Gastrocnemius medialis (tissue), 4 donors: ENCODE data around the gene LDB3. TPM values are rescaled to one million over a fixed set of nuclear protein-coding genes. Genes with fewer than 3 reads are reported as not detected.

ENCODE experiments used
- ATAC-seq, 2 donors: fragments of 150-250 bp; one replicate each; pipeline ENCODE4 v1.9.1; 2016
- DNase-seq, 2 donors: peaks; one replicate each; pipeline ENCODE4 v3.0.0-alpha.2; 2019
- H3K27ac ChIP-seq, 4 donors: fragments of 200-600 bp; sonication (generic); 1 replicate in 1 of 4; 2 replicates in 3 of 4; pipeline ENCODE4 v1.5.1; 2016 to 2018; ENCODE audit warnings: mild to moderate bottlenecking in 2 of 4, moderate library complexity in 1 of 4
- H3K27me3 ChIP-seq, 3 donors: fragments of 200-600 bp; sonication (generic) in 2 of 3; 1 replicate in 1 of 3; 2 replicates in 2 of 3; pipeline versions ENCODE4 v1.5.1 to v1.6.0; 2016 to 2019; ENCODE audit warnings: mild to moderate bottlenecking in 1 of 3, moderate library complexity in 1 of 3
- H3K36me3 ChIP-seq, 2 donors: fragments of 200-600 bp; sonication (generic) in 1 of 2; one replicate each; pipeline ENCODE4 v1.5.1; 2017 to 2018
- H3K4me1 ChIP-seq, 2 donors: fragments of 200-600 bp; sonication (generic) in 1 of 2; one replicate each; pipeline ENCODE4 v1.5.1; 2016 to 2017; ENCODE audit warnings: mild to moderate bottlenecking in 2 of 2
- H3K4me3 ChIP-seq, 4 donors: fragments of 200-600 bp; sonication (generic) in 3 of 4; 1 replicate in 1 of 4; 2 replicates in 3 of 4; pipeline ENCODE4 v1.5.1; 2016 to 2019; ENCODE audit warnings: mild to moderate bottlenecking in 2 of 4
- H3K9me3 ChIP-seq, 3 donors: fragments of 200-600 bp; sonication (generic) in 2 of 3; 1 replicate in 1 of 3; 2 replicates in 2 of 3; pipeline ENCODE4 v1.5.1; 2016 to 2019
- CTCF ChIP-seq, 5 experiments: fragments of 450-650 bp in 3 of 5; fragments of 200-600 bp in 2 of 5; sonication (generic) in 2 of 5; IDR thresholded peaks in 4 of 5; conservative IDR thresholded peaks in 1 of 5; 1 replicate in 4 of 5; 2 replicates in 1 of 5; pipeline ENCODE4 v1.5.1; 2016 to 2019; ENCODE audit warnings: antibody characterized with exemption in 5 of 5, mild to moderate bottlenecking in 3 of 5, moderate library complexity in 3 of 5
- POLR2A ChIP-seq, 2 donors: fragments of 450-650 bp; IDR thresholded peaks; one replicate each; pipeline ENCODE4 v1.6.1; 2017; ENCODE audit warnings: antibody characterized with exemption in 2 of 2, mild to moderate bottlenecking in 2 of 2, moderate library complexity in 2 of 2
- in situ Hi-C, 4 donors: fragments of 200-750 bp; cut with MboI; loops; one replicate each; pipeline versions ENCODE4 v1.15.0 to v1.8.0; 2017; ENCODE audit warnings: low sequenced_read_pairs in 4 of 4
- intact Hi-C: fragments of 100-400 bp; cut with DNase I; formaldehyde crosslinking; loops from one replicate; pipeline ENCODE4 v1.15.1; 2023; ENCODE audit warnings: low total_unique reads
- total RNA-seq, 4 donors: library from RNA; depleted of rRNA; stranded (reverse); fragments of >200 nt; gene quantifications; one replicate each; pipeline versions ENCODE4 v1.1.0 to v1.2.3, GENCODE V29; 2016

Gene LDB3
- total RNA-seq, 4 donors from 2014 or later = 164 to 305 (median 227) TPM

GRCh38 chr10:86670290-86670811 is 2.0 kb downstream of the LDB3 start:
- peaks cover 88 to 97% of the 10 kb centered on the region in 2 donors for H3K4me1 ChIP-seq
- in situ Hi-C loops = loop anchor here in 1 of 4 donors (10.0 kb wide), 1 partner anchor 146 kb away; the partner anchor contains the start of gene WAPL
- no peaks in the 10 kb centered on the region for H3K36me3 ChIP-seq
- peak overlapping the region; percentile 51 to 79 (median 69) for H3K4me3 ChIP-seq
- intact Hi-C loops = loop anchor here (5.0 kb wide), 1 partner anchor 138 kb away; no protein-coding TSS in a partner anchor
- no peaks in the 10 kb centered on the region for H3K27me3 ChIP-seq
- peak overlapping the region; percentile 98 to 100 (median 99) for H3K27ac ChIP-seq
- TF ChIP-seq POLR2A (IDR thresholded peaks at IDR 0.05) (peak; percentile 18 to 72), CTCF (IDR thresholded peaks at IDR 0.05 in 4 of 5, conservative IDR thresholded peaks at IDR 0.05 in 1 of 5) (peak in 1 of 5 experiments; percentile 24)
- DNase-seq = peak; percentile 54 to 86
- H3K9me3 ChIP-seq = no peaks in the 10 kb centered on the region
- peak; percentile 10 to 30 for ATAC-seq

GRCh38 chr10:86670876-86671275 is 2.6 kb downstream of the LDB3 start:
- peak overlapping the region; percentile 98 to 100 (median 99) for H3K27ac ChIP-seq
- TF ChIP-seq POLR2A (IDR thresholded peaks at IDR 0.05) (no peak), CTCF (IDR thresholded peaks at IDR 0.05 in 4 of 5, conservative IDR thresholded peaks at IDR 0.05 in 1 of 5) (no peak)
- intact Hi-C loops (loop anchor here (5.0 kb wide), 1 partner anchor 139 kb away; no protein-coding TSS in a partner anchor), in situ Hi-C loops (loop anchor here in 1 of 4 donors (10.0 kb wide), 1 partner anchor 146 kb away; the partner anchor contains the start of gene WAPL)
- peak overlapping the region; percentile 51 to 79 (median 69) for H3K4me3 ChIP-seq
- ATAC-seq = no peak
- H3K27me3 ChIP-seq = no peaks in the 10 kb centered on the region
- no peak for DNase-seq
- H3K9me3 ChIP-seq = no peaks in the 10 kb centered on the region
- peaks cover 89 to 97% of the 10 kb centered on the region in 2 donors for H3K4me1 ChIP-seq
- H3K36me3 ChIP-seq = no peaks in the 10 kb centered on the region

GRCh38 chr10:86671419-86671818 is 3.1 kb downstream of the LDB3 start:
- TF ChIP-seq CTCF (IDR thresholded peaks at IDR 0.05 in 4 of 5, conservative IDR thresholded peaks at IDR 0.05 in 1 of 5) (no peak), POLR2A (IDR thresholded peaks at IDR 0.05) (peak; percentile 30 to 45)
- Histone ChIP-seq H3K27me3 (no peaks in the 10 kb centered on the region), H3K4me1 (peaks cover 89 to 97% of the 10 kb centered on the region in 2 donors), H3K27ac (peak overlapping the region; percentile 98 to 100 (median 99)), H3K36me3 (no peaks in the 10 kb centered on the region), H3K9me3 (no peaks in the 10 kb centered on the region), H3K4me3 (peak overlapping the region; percentile 51 to 79 (median 69))
- intact Hi-C loops = loop anchor here (5.0 kb wide), 1 partner anchor 139 kb away; no protein-coding TSS in a partner anchor
- ATAC-seq = peak in 1 of 2 donors; percentile 4
- DNase-seq = peak; percentile 63 to 80
- in situ Hi-C loops = loop anchor here in 1 of 4 donors (10.0 kb wide), 1 partner anchor 147 kb away; the partner anchor contains the start of gene WAPL

- peak overlapping the region; percentile 98 to 100 (median 99) for H3K27ac ChIP-seq
- H3K9me3 ChIP-seq = no peaks in the 10 kb centered on the region
- DNase-seq (peak; percentile 43 to 81), ATAC-seq (peak in 1 of 2 donors; percentile 6)
- TF ChIP-seq CTCF (IDR thresholded peaks at IDR 0.05 in 4 of 5, conservative IDR thresholded peaks at IDR 0.05 in 1 of 5) (no peak), POLR2A (IDR thresholded peaks at IDR 0.05) (peak; percentile 8 to 25)
- H3K4me1 ChIP-seq = peaks cover 89 to 97% of the 10 kb centered on the region in 2 donors
- intact Hi-C loops = loop anchor here (5.0 kb wide), 1 partner anchor 140 kb away; no protein-coding TSS in a partner anchor
- H3K27me3 ChIP-seq = no peaks in the 10 kb centered on the region
- peak overlapping the region; percentile 51 to 79 (median 69) for H3K4me3 ChIP-seq
- in situ Hi-C loops = loop anchor here in 1 of 4 donors (10.0 kb wide), 1 partner anchor 147 kb away; the partner anchor contains the start of gene WAPL
- no peaks in the 10 kb centered on the region for H3K36me3 ChIP-seq
Measured at GRCh38 chr10:86671985-86672710, 3.8 kb downstream of the LDB3 start.
